ENCODE data around the gene ENOSF1. TPM values are rescaled to one million over a fixed set of nuclear protein-coding genes. Genes with fewer than 3 reads are reported as not detected.

ENOSF1 gene
- total RNA-seq, 4 donors from 2014 or later: 43.9 to 70.1 (median 47.0) TPM

DNA sequence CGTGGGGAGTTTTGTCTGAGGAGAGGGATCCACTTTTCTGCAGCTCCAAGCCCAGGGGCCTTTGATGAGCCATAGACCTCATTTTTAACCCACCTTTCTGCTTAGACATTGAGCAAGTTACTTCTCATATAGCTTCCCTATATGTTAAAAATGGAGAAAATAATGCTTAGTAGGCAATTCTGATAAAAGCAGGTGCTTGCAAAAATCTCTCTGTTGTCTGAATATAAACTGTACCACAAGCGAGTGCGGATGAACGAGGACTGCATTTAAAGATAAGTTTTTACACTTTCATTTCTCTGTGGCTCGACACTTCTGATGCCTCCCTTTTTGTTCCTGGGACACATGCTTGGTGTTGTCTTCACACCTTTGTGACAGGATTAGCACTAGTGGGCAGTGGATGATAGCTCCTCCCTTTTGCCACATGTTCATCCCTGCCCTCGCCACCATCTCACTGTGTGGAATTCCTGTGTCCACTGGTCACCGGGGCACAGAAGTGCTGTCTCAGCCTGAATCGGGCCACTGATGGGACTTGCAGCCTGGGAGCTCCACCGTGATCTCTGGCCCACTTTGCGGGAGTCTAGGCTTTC, 53.4 kb downstream of the ENOSF1 start:
- TF ChIP-seq, protein P1, sequence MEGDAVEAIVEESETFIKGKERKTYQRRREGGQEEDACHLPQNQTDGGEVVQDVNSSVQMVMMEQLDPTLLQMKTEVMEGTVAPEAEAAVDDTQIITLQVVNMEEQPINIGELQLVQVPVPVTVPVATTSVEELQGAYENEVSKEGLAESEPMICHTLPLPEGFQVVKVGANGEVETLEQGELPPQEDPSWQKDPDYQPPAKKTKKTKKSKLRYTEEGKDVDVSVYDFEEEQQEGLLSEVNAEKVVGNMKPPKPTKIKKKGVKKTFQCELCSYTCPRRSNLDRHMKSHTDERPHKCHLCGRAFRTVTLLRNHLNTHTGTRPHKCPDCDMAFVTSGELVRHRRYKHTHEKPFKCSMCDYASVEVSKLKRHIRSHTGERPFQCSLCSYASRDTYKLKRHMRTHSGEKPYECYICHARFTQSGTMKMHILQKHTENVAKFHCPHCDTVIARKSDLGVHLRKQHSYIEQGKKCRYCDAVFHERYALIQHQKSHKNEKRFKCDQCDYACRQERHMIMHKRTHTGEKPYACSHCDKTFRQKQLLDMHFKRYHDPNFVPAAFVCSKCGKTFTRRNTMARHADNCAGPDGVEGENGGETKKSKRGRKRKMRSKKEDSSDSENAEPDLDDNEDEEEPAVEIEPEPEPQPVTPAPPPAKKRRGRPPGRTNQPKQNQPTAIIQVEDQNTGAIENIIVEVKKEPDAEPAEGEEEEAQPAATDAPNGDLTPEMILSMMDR (IDR thresholded peaks at IDR 0.05; ENCODE audit: low read depth): no peak

DNA sequence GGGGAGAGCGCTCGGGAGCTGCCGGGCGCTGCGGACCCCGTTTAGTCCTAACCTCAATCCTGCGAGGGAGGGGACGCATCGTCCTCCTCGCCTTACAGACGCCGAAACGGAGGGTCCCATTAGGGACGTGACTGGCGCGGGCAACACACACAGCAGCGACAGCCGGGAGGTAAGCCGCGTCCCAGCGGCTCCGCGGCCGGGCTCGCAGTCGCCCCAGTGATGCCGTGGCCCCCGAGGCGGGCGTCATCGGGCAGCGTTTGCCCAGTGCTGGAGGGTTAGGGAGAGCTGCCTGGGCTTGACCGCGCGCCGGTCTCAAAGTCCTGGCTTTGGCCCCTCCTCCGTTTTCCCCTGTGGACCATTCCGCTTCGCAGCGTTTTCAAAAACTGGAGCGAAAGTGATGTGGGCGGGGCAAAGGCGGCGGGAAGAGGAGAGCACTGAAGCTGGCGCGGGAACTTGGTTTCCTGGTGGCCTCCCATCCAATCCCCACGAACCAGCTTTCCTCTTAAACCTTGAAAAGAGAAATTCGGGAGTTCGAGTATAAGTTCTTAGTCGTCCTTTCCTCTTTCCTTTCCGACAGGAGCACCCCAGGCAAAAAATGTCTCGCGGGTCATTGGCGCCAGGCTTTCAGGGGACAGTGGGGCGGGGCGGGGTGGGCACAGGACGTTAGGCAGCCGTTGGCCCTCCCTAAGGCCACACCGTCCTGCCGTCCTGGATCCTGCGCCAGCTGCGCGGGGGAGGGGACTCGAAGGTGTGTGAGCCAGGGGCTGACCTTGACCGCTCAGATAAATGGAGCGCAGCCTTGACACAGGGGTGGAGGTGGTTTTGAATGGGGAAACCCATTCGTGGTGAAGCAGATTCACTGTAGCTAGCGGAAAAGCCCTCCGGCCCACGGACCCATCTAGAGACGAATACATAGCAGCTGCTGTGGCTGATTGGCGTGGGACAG, 54.2 kb downstream of the ENOSF1 start:
- TF ChIP-seq, protein P1 (IDR thresholded peaks at IDR 0.05; ENCODE audit: low read depth): no peak

- TF ChIP-seq, protein P1 (IDR thresholded peaks at IDR 0.05; ENCODE audit: low read depth): no peak
Measured at GRCh38 chr18:657311-658000, 55.0 kb downstream of the ENOSF1 start, which contains the start of gene TYMS. TYMS (plus strand) TSS chr18:657653; CDS start chr18:657743, 90 bp downstream.

DNA sequence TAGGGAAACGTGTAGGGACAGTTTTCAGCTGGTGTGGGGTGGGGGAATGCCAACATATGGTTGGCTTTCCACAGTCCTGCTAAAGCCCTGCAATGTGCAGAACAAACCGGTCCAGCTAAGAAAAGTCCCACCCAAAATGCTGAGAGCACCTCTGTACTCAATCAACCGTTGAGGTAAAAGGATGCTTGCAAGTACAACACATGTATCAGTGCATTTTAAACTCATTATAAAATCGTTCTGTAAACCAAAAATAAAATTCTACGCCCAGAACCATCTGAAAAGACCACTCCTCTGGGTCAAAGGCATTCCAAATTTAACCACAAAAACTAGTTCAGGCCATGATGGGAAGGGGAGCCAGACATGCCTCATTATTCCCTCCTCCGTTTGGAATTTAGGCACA, 57.0 kb downstream of the ENOSF1 start:
- TF ChIP-seq, protein P1 (IDR thresholded peaks at IDR 0.05; ENCODE audit: low read depth): no peak

DNA sequence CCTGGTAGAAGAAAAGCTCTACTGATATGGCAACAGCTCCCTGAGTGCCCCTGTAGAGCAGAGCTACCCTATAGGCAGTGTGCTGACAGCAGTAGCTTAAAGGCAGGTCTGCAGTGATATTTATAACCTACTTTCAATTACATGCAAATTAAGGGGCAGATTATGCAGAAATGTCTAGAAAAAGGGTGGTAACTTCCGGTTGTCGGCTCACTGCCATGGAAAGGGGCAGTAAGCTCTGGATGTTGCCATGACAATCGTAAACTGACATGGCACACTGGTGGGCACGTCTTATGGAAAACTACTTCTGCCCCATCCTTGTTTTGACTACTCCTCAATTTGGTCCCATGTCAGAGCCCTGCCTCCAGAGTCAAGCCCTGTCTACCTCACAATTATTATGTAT, 57.8 kb downstream of the ENOSF1 start:
- TF ChIP-seq, protein P1 (IDR thresholded peaks at IDR 0.05; ENCODE audit: low read depth): no peak

- TF ChIP-seq, protein P1 (IDR thresholded peaks at IDR 0.05; ENCODE audit: low read depth): no peak
Measured at GRCh38 chr18:653512-653911, 58.9 kb downstream of the ENOSF1 start.

DNA sequence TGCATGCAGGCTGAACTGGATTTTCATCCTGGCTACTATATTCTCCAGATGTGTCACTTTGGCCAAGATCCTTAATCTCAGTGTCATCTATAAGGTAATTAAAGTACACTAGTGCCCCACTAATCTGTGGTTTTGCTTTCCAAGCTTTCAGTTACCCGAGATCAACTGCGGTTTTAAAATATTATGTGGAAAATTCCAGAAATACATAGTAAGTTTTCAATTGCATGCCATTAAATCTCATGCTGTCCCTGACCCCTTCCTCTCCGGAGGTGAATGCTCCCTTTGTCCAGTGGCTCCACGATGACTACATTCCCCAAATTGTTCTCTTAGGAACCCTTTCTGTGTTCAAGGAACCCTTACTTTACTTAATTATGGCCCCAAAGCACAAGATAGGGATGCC, 60.3 kb downstream of the ENOSF1 start:
- TF ChIP-seq, protein P1 (IDR thresholded peaks at IDR 0.05; ENCODE audit: low read depth): no peak

Data from subcutaneous adipose tissue (tissue), 4 donors.